ENCODE data around the gene IGFL2.

IGFL2 gene

GRCh38 chr19:46112527-46112926, 35.5 kb upstream of the IGFL2 start:
- TF ChIP-seq EZH2phosphoT487 (IDR thresholded peaks at IDR 0.05; ENCODE audit: low read length) (no peak), EZH2 (optimal IDR thresholded peaks at IDR 0.05; ENCODE audit: low read depth, low read length) (no peak), CTCF (IDR thresholded peaks at IDR 0.05; ENCODE audit: low read length) (no peak)
- no peaks in the 10 kb centered on the region for H3K79me2 ChIP-seq (ENCODE audit: low read length)
- H3K27ac ChIP-seq (ENCODE audit: low read length) = no peak overlapping the region
- H3K36me3 ChIP-seq (replicated peaks; ENCODE audit: insufficient read depth, low read length) = no peaks in the 10 kb centered on the region
- no peaks in the 10 kb centered on the region for H4K20me1 ChIP-seq (ENCODE audit: insufficient read depth, low read length)
- no peaks in the 10 kb centered on the region for H3F3A ChIP-seq (ENCODE audit: insufficient read depth, low read length)
- H3K9ac ChIP-seq (ENCODE audit: low read length) = no peak overlapping the region
- no peak overlapping the region for H2AFZ ChIP-seq (ENCODE audit: low read length)
- no peaks in the 10 kb centered on the region for H3K9me3 ChIP-seq (replicated peaks; ENCODE audit: insufficient read depth, low read length)
- DNase-seq = no peak
- no peak overlapping the region for H3K4me3 ChIP-seq (ENCODE audit: low read length)
- H3K27me3 ChIP-seq (replicated peaks; ENCODE audit: insufficient read depth, low read length) = peaks cover 41% of the 10 kb centered on the region
- H3K4me2 ChIP-seq (ENCODE audit: low read depth, low read length) = no peak overlapping the region
- no peaks in the 10 kb centered on the region for H3K9me2 ChIP-seq (replicated peaks; ENCODE audit: insufficient read depth, low read length)
- H3K4me1 ChIP-seq (ENCODE audit: low read length) = no peaks in the 10 kb centered on the region

GRCh38 chr19:46113726-46114125, 34.3 kb upstream of the IGFL2 start:
- no peak overlapping the region for H3K9ac ChIP-seq (ENCODE audit: low read length)
- H3K9me2 ChIP-seq (replicated peaks; ENCODE audit: insufficient read depth, low read length) = no peaks in the 10 kb centered on the region
- H3K4me2 ChIP-seq (ENCODE audit: low read depth, low read length) = no peak overlapping the region
- no peak overlapping the region for H3K27ac ChIP-seq (ENCODE audit: low read length)
- H3K4me3 ChIP-seq (ENCODE audit: low read length) = no peak overlapping the region
- H3F3A ChIP-seq (ENCODE audit: insufficient read depth, low read length) = no peaks in the 10 kb centered on the region
- no peaks in the 10 kb centered on the region for H3K79me2 ChIP-seq (ENCODE audit: low read length)
- TF ChIP-seq EZH2 (optimal IDR thresholded peaks at IDR 0.05; ENCODE audit: low read depth, low read length) = no peak
- TF ChIP-seq EZH2phosphoT487 (IDR thresholded peaks at IDR 0.05; ENCODE audit: low read length) = no peak
- H3K36me3 ChIP-seq (replicated peaks; ENCODE audit: insufficient read depth, low read length) = no peaks in the 10 kb centered on the region
- no peaks in the 10 kb centered on the region for H4K20me1 ChIP-seq (ENCODE audit: insufficient read depth, low read length)
- H3K9me3 ChIP-seq (replicated peaks; ENCODE audit: insufficient read depth, low read length) = no peaks in the 10 kb centered on the region
- H3K4me1 ChIP-seq (ENCODE audit: low read length) = no peaks in the 10 kb centered on the region
- peaks cover 44% of the 10 kb centered on the region for H3K27me3 ChIP-seq (replicated peaks; ENCODE audit: insufficient read depth, low read length)
- DNase-seq = no peak
- no peak overlapping the region for H2AFZ ChIP-seq (ENCODE audit: low read length)

GRCh38 chr19:46115396-46116106, 32.5 kb upstream of the IGFL2 start:
- H3K4me2 ChIP-seq (ENCODE audit: low read depth, low read length) = no peak overlapping the region
- H3K36me3 ChIP-seq (replicated peaks; ENCODE audit: insufficient read depth, low read length) = no peaks in the 10 kb centered on the region
- no peak for TF ChIP-seq CTCF (IDR thresholded peaks at IDR 0.05; ENCODE audit: low read length)
- TF ChIP-seq EZH2phosphoT487 (IDR thresholded peaks at IDR 0.05; ENCODE audit: low read length) = no peak
- TF ChIP-seq EZH2 (optimal IDR thresholded peaks at IDR 0.05; ENCODE audit: low read depth, low read length) = no peak
- H3K27me3 ChIP-seq (replicated peaks; ENCODE audit: insufficient read depth, low read length) = peaks cover 52% of the 10 kb centered on the region
- no peaks in the 10 kb centered on the region for H3F3A ChIP-seq (ENCODE audit: insufficient read depth, low read length)
- H3K27ac ChIP-seq (ENCODE audit: low read length) = no peak overlapping the region
- H3K4me3 ChIP-seq (ENCODE audit: low read length) = no peak overlapping the region
- H3K9me2 ChIP-seq (replicated peaks; ENCODE audit: insufficient read depth, low read length) = no peaks in the 10 kb centered on the region
- no peak overlapping the region for H2AFZ ChIP-seq (ENCODE audit: low read length)
- peak; percentile 7 for DNase-seq
- H3K79me2 ChIP-seq (ENCODE audit: low read length) = no peaks in the 10 kb centered on the region
- H3K9me3 ChIP-seq (replicated peaks; ENCODE audit: insufficient read depth, low read length) = no peaks in the 10 kb centered on the region
- H4K20me1 ChIP-seq (ENCODE audit: insufficient read depth, low read length) = no peaks in the 10 kb centered on the region
- H3K9ac ChIP-seq (ENCODE audit: low read length) = no peak overlapping the region
- no peaks in the 10 kb centered on the region for H3K4me1 ChIP-seq (ENCODE audit: low read length)

GRCh38 chr19:46116121-46116520, 31.9 kb upstream of the IGFL2 start:
- Histone ChIP-seq H3K79me2 (ENCODE audit: low read length) (no peaks in the 10 kb centered on the region), H3K4me3 (ENCODE audit: low read length) (no peak overlapping the region), H3K4me1 (ENCODE audit: low read length) (no peaks in the 10 kb centered on the region), H3K9me3 (replicated peaks; ENCODE audit: insufficient read depth, low read length) (no peaks in the 10 kb centered on the region), H3K9ac (ENCODE audit: low read length) (no peak overlapping the region), H2AFZ (ENCODE audit: low read length) (no peak overlapping the region), H3K9me2 (replicated peaks; ENCODE audit: insufficient read depth, low read length) (no peaks in the 10 kb centered on the region), H3K4me2 (ENCODE audit: low read depth, low read length) (no peak overlapping the region), H3K27me3 (replicated peaks; ENCODE audit: insufficient read depth, low read length) (peaks cover 53% of the 10 kb centered on the region), H3K36me3 (replicated peaks; ENCODE audit: insufficient read depth, low read length) (no peaks in the 10 kb centered on the region), H4K20me1 (ENCODE audit: insufficient read depth, low read length) (no peaks in the 10 kb centered on the region), H3F3A (ENCODE audit: insufficient read depth, low read length) (no peaks in the 10 kb centered on the region), H3K27ac (ENCODE audit: low read length) (no peak overlapping the region)
- DNase-seq = no peak
- TF ChIP-seq EZH2phosphoT487 (IDR thresholded peaks at IDR 0.05; ENCODE audit: low read length) = no peak
- no peak for TF ChIP-seq CTCF (IDR thresholded peaks at IDR 0.05; ENCODE audit: low read length)
- TF ChIP-seq EZH2 (optimal IDR thresholded peaks at IDR 0.05; ENCODE audit: low read depth, low read length) = no peak

All from MM.1S (cell line).